Mesothelial cell of epicardium (in vitro differentiated cells): Measurements from ENCODE around the gene NCOR1. TPM values are rescaled to one million over a fixed set of nuclear protein-coding genes. Genes with fewer than 3 reads are reported as not detected.

Experiments used
- DNase-seq, 2 experiments: peaks; one replicate each; pipeline ENCODE4 v3.0.0; 2021; ENCODE audit warnings: low spot score in 2 of 2; ENCODE audit not compliant: unreplicated experiment in 2 of 2
- H3K27ac Mint-ChIP-seq: 2 replicates; pipeline ENCODE4 v1.8.0; 2021; ENCODE audit warnings: mixed read lengths
- H3K27me3 Mint-ChIP-seq: 2 replicates; pipeline ENCODE4 v1.8.0; 2021; ENCODE audit warnings: low read depth, mixed read lengths
- H3K36me3 Mint-ChIP-seq: 2 replicates; pipeline ENCODE4 v1.8.0; 2021; ENCODE audit warnings: mixed read lengths
- H3K4me1 Mint-ChIP-seq: 2 replicates; pipeline ENCODE4 v1.8.0; 2021; ENCODE audit warnings: mixed read lengths
- H3K4me3 Mint-ChIP-seq: 2 replicates; pipeline ENCODE4 v1.8.0; 2021; ENCODE audit warnings: mild to moderate bottlenecking, moderate library complexity, mixed read lengths
- H3K9me3 Mint-ChIP-seq: 2 replicates; pipeline ENCODE4 v1.8.0; 2021; ENCODE audit warnings: mixed read lengths
- CTCF ChIP-seq: fragments of 200-600 bp; sonication (generic); IDR thresholded peaks from one replicate; pipeline ENCODE4 v1.5.0; 2021; ENCODE audit warnings: antibody characterized with exemption; ENCODE audit not compliant: unreplicated experiment
- total RNA-seq: library from RNA; stranded (reverse); gene quantifications from 3 replicates; pipeline ENCODE4 v1.2.1, GENCODE V29; 2021

The NCOR1 gene
- total RNA-seq, 1 donor from 2014 or later: 142 TPM

GRCh38 chr17:16104189-16104588, 111.1 kb downstream of the NCOR1 start:
- Mint-ChIP-seq H3K9me3 (no peaks in the 10 kb centered on the region), H3K27me3 (no peaks in the 10 kb centered on the region), H3K4me1 (no peaks in the 10 kb centered on the region), H3K4me3 (no peak overlapping the region), H3K36me3 (peaks cover 39% of the 10 kb centered on the region), H3K27ac (no peak overlapping the region)
- DNase-seq: no peak
- TF ChIP-seq CTCF: no peak

GRCh38 chr17:16101440-16101839, 113.9 kb downstream of the NCOR1 start:
- Mint-ChIP-seq H3K9me3 (peaks cover 6% of the 10 kb centered on the region), H3K36me3 (peaks cover 51% of the 10 kb centered on the region), H3K4me1 (no peaks in the 10 kb centered on the region), H3K27ac (no peak overlapping the region), H3K4me3 (no peak overlapping the region), H3K27me3 (no peaks in the 10 kb centered on the region)
- TF ChIP-seq CTCF: no peak
- no peak for DNase-seq

- Mint-ChIP-seq H3K27ac (no peak overlapping the region), H3K36me3 (peaks cover 54% of the 10 kb centered on the region), H3K4me3 (no peak overlapping the region), H3K27me3 (no peaks in the 10 kb centered on the region), H3K9me3 (peaks cover 6% of the 10 kb centered on the region), H3K4me1 (no peaks in the 10 kb centered on the region)
- TF ChIP-seq CTCF: no peak
- no peak for DNase-seq
Measured at GRCh38 chr17:16100737-16101400, 114.5 kb downstream of the NCOR1 start.

GRCh38 chr17:16091773-16092172, 123.6 kb downstream of the NCOR1 start:
- no peak overlapping the region for H3K27ac Mint-ChIP-seq
- peaks cover 8% of the 10 kb centered on the region for H3K9me3 Mint-ChIP-seq
- no peak for TF ChIP-seq CTCF
- H3K4me1 Mint-ChIP-seq: no peaks in the 10 kb centered on the region
- no peak overlapping the region for H3K4me3 Mint-ChIP-seq
- H3K27me3 Mint-ChIP-seq: no peaks in the 10 kb centered on the region
- no peak for DNase-seq
- peaks cover 46% of the 10 kb centered on the region for H3K36me3 Mint-ChIP-seq

- no peaks in the 10 kb centered on the region for H3K27me3 Mint-ChIP-seq
- no peak overlapping the region for H3K27ac Mint-ChIP-seq
- no peak overlapping the region for H3K4me3 Mint-ChIP-seq
- H3K36me3 Mint-ChIP-seq: peaks cover 44% of the 10 kb centered on the region
- no peaks in the 10 kb centered on the region for H3K4me1 Mint-ChIP-seq
- H3K9me3 Mint-ChIP-seq: peaks cover 7% of the 10 kb centered on the region
- no peak for TF ChIP-seq CTCF
- no peak for DNase-seq
Measured at GRCh38 chr17:16086957-16087356, 128.4 kb downstream of the NCOR1 start.
